ENCODE measurements around the gene PTGS1.

Gene PTGS1

GRCh38 chr9:122367065-122367464, 3.8 kb upstream of the PTGS1 start:
- peaks cover 4% of the 10 kb centered on the region for H3K4me1 ChIP-seq (ENCODE audit: control insufficient read depth, insufficient read depth, low read length)
- no peak overlapping the region for H3K4me3 ChIP-seq (ENCODE audit: low read depth, low read length)
- no peaks in the 10 kb centered on the region for H3K9me3 ChIP-seq (ENCODE audit: control insufficient read depth, insufficient read depth, low read length)
- H3K9ac ChIP-seq (ENCODE audit: low read depth, low read length): no peak overlapping the region
- H3K27me3 ChIP-seq (ENCODE audit: control insufficient read depth, insufficient read depth, low read length): peaks cover 32% of the 10 kb centered on the region
- no peaks in the 10 kb centered on the region for H3K36me3 ChIP-seq (ENCODE audit: control insufficient read depth, insufficient read depth, low read length)

GRCh38 chr9:122367774-122368460, 2.9 kb upstream of the PTGS1 start:
- Histone ChIP-seq H3K4me1 (ENCODE audit: control insufficient read depth, insufficient read depth, low read length) (peaks cover 4% of the 10 kb centered on the region), H3K27me3 (ENCODE audit: control insufficient read depth, insufficient read depth, low read length) (peaks cover 41% of the 10 kb centered on the region), H3K9me3 (ENCODE audit: control insufficient read depth, insufficient read depth, low read length) (no peaks in the 10 kb centered on the region), H3K9ac (ENCODE audit: low read depth, low read length) (no peak overlapping the region), H3K4me3 (ENCODE audit: low read depth, low read length) (no peak overlapping the region), H3K36me3 (ENCODE audit: control insufficient read depth, insufficient read depth, low read length) (no peaks in the 10 kb centered on the region)

- Histone ChIP-seq H3K36me3 (ENCODE audit: control insufficient read depth, insufficient read depth, low read length) (no peaks in the 10 kb centered on the region), H3K27me3 (ENCODE audit: control insufficient read depth, insufficient read depth, low read length) (peaks cover 48% of the 10 kb centered on the region), H3K9me3 (ENCODE audit: control insufficient read depth, insufficient read depth, low read length) (no peaks in the 10 kb centered on the region), H3K9ac (ENCODE audit: low read depth, low read length) (no peak overlapping the region), H3K4me1 (ENCODE audit: control insufficient read depth, insufficient read depth, low read length) (peaks cover 4% of the 10 kb centered on the region), H3K4me3 (ENCODE audit: low read depth, low read length) (no peak overlapping the region)
Measured at GRCh38 chr9:122368642-122369041, 2.2 kb upstream of the PTGS1 start.

- Histone ChIP-seq H3K4me3 (ENCODE audit: low read depth, low read length) (peak overlapping the region; percentile 50), H3K4me1 (ENCODE audit: control insufficient read depth, insufficient read depth, low read length) (peaks cover 6% of the 10 kb centered on the region), H3K27me3 (ENCODE audit: control insufficient read depth, insufficient read depth, low read length) (peaks cover 64% of the 10 kb centered on the region), H3K9me3 (ENCODE audit: control insufficient read depth, insufficient read depth, low read length) (no peaks in the 10 kb centered on the region), H3K36me3 (ENCODE audit: control insufficient read depth, insufficient read depth, low read length) (no peaks in the 10 kb centered on the region), H3K9ac (ENCODE audit: low read depth, low read length) (no peak overlapping the region)
Measured at GRCh38 chr9:122370303-122370702, 521 bp upstream of the PTGS1 start.

GRCh38 chr9:122371846-122372245, 1.0 kb downstream of the PTGS1 start:
- H3K9me3 ChIP-seq (ENCODE audit: control insufficient read depth, insufficient read depth, low read length): no peaks in the 10 kb centered on the region
- peak overlapping the region; percentile 64 for H3K4me3 ChIP-seq (ENCODE audit: low read depth, low read length)
- no peaks in the 10 kb centered on the region for H3K36me3 ChIP-seq (ENCODE audit: control insufficient read depth, insufficient read depth, low read length)
- H3K9ac ChIP-seq (ENCODE audit: low read depth, low read length): no peak overlapping the region
- peaks cover 13% of the 10 kb centered on the region for H3K4me1 ChIP-seq (ENCODE audit: control insufficient read depth, insufficient read depth, low read length)
- peaks cover 72% of the 10 kb centered on the region for H3K27me3 ChIP-seq (ENCODE audit: control insufficient read depth, insufficient read depth, low read length)

GRCh38 chr9:122372856-122373845, 2.3 kb downstream of the PTGS1 start:
- H3K9ac ChIP-seq (ENCODE audit: low read depth, low read length): no peak overlapping the region
- H3K4me1 ChIP-seq (ENCODE audit: control insufficient read depth, insufficient read depth, low read length): peaks cover 13% of the 10 kb centered on the region
- no peak overlapping the region for H3K4me3 ChIP-seq (ENCODE audit: low read depth, low read length)
- no peaks in the 10 kb centered on the region for H3K36me3 ChIP-seq (ENCODE audit: control insufficient read depth, insufficient read depth, low read length)
- peaks cover 72% of the 10 kb centered on the region for H3K27me3 ChIP-seq (ENCODE audit: control insufficient read depth, insufficient read depth, low read length)
- no peaks in the 10 kb centered on the region for H3K9me3 ChIP-seq (ENCODE audit: control insufficient read depth, insufficient read depth, low read length)

- no peak overlapping the region for H3K4me3 ChIP-seq (ENCODE audit: low read depth, low read length)
- H3K27me3 ChIP-seq (ENCODE audit: control insufficient read depth, insufficient read depth, low read length): peaks cover 60% of the 10 kb centered on the region
- H3K4me1 ChIP-seq (ENCODE audit: control insufficient read depth, insufficient read depth, low read length): peaks cover 13% of the 10 kb centered on the region
- H3K9ac ChIP-seq (ENCODE audit: low read depth, low read length): no peak overlapping the region
- no peaks in the 10 kb centered on the region for H3K9me3 ChIP-seq (ENCODE audit: control insufficient read depth, insufficient read depth, low read length)
- no peaks in the 10 kb centered on the region for H3K36me3 ChIP-seq (ENCODE audit: control insufficient read depth, insufficient read depth, low read length)
Measured at GRCh38 chr9:122374885-122375420, 4.1 kb downstream of the PTGS1 start.

DNA sequence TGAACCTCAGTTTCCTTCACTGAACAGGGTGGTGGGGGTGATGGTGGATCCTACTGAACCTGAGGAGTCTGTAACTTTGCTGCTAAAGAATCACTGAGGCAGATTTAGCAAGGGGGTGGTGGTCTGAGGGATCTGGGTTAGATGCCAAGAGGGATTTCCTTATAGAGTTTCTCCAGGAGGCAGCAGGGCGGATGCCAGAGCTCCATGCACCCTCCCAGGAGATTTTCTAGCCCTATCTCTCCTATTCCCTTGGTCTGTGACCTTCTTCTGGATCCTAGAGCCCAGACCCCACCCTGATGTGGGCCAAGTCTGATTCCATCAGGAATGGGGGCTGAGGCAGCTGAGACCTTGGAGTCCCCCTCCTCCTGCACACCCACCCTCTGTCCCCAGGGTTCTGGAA, 6.0 kb downstream of the PTGS1 start:
- H3K9ac ChIP-seq (ENCODE audit: low read depth, low read length): no peak overlapping the region
- H3K9me3 ChIP-seq (ENCODE audit: control insufficient read depth, insufficient read depth, low read length): no peaks in the 10 kb centered on the region
- no peak overlapping the region for H3K4me3 ChIP-seq (ENCODE audit: low read depth, low read length)
- peaks cover 42% of the 10 kb centered on the region for H3K27me3 ChIP-seq (ENCODE audit: control insufficient read depth, insufficient read depth, low read length)
- H3K4me1 ChIP-seq (ENCODE audit: control insufficient read depth, insufficient read depth, low read length): peaks cover 10% of the 10 kb centered on the region
- no peaks in the 10 kb centered on the region for H3K36me3 ChIP-seq (ENCODE audit: control insufficient read depth, insufficient read depth, low read length)

- Histone ChIP-seq H3K9me3 (ENCODE audit: control insufficient read depth, insufficient read depth, low read length) (no peaks in the 10 kb centered on the region), H3K4me1 (ENCODE audit: control insufficient read depth, insufficient read depth, low read length) (peaks cover 10% of the 10 kb centered on the region), H3K27me3 (ENCODE audit: control insufficient read depth, insufficient read depth, low read length) (peaks cover 35% of the 10 kb centered on the region), H3K36me3 (ENCODE audit: control insufficient read depth, insufficient read depth, low read length) (no peaks in the 10 kb centered on the region), H3K4me3 (ENCODE audit: low read depth, low read length) (no peak overlapping the region), H3K9ac (ENCODE audit: low read depth, low read length) (no peak overlapping the region)
Measured at GRCh38 chr9:122377241-122378164, 6.7 kb downstream of the PTGS1 start.

GRCh38 chr9:122378236-122378635, 7.4 kb downstream of the PTGS1 start:
- Histone ChIP-seq H3K36me3 (ENCODE audit: control insufficient read depth, insufficient read depth, low read length) (no peaks in the 10 kb centered on the region), H3K9ac (ENCODE audit: low read depth, low read length) (no peak overlapping the region), H3K27me3 (ENCODE audit: control insufficient read depth, insufficient read depth, low read length) (peaks cover 27% of the 10 kb centered on the region), H3K4me1 (ENCODE audit: control insufficient read depth, insufficient read depth, low read length) (peaks cover 10% of the 10 kb centered on the region), H3K4me3 (ENCODE audit: low read depth, low read length) (no peak overlapping the region), H3K9me3 (ENCODE audit: control insufficient read depth, insufficient read depth, low read length) (no peaks in the 10 kb centered on the region)

DNA sequence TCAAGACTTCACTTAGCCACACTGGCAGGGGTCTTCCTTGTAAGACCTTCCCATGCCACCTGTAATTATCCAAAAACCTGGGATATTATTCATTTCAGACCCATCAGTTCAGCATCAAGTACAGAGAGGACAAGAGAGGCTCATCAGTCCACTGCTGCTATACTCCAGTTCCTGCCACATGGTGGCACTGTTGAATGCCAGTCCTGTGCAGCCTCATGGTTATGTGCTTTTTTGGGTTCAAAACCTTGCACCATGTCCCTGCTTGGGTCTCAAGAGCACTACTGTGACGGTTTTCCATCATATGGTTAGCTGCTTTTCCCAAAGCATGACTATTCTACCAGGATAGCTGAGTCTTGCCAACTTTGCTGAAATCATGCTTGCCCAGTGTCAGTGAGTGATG, 8.5 kb downstream of the PTGS1 start:
- no peaks in the 10 kb centered on the region for H3K36me3 ChIP-seq (ENCODE audit: control insufficient read depth, insufficient read depth, low read length)
- peaks cover 16% of the 10 kb centered on the region for H3K27me3 ChIP-seq (ENCODE audit: control insufficient read depth, insufficient read depth, low read length)
- H3K9me3 ChIP-seq (ENCODE audit: control insufficient read depth, insufficient read depth, low read length): no peaks in the 10 kb centered on the region
- H3K4me3 ChIP-seq (ENCODE audit: low read depth, low read length): no peak overlapping the region
- no peak overlapping the region for H3K9ac ChIP-seq (ENCODE audit: low read depth, low read length)
- H3K4me1 ChIP-seq (ENCODE audit: control insufficient read depth, insufficient read depth, low read length): peaks cover 10% of the 10 kb centered on the region

All from iPS-15b (cell line).